ENCODE measurements around the gene CHAD. TPM values are rescaled to one million over a fixed set of nuclear protein-coding genes. Genes with fewer than 3 reads are reported as not detected.

CHAD gene
- total and polyA plus RNA-seq, 2 of the 13 experiments (the other 11 are each of a cell fraction or from before 2014, with no cell fraction given): 1.4 TPM; not detected in 1

DNA sequence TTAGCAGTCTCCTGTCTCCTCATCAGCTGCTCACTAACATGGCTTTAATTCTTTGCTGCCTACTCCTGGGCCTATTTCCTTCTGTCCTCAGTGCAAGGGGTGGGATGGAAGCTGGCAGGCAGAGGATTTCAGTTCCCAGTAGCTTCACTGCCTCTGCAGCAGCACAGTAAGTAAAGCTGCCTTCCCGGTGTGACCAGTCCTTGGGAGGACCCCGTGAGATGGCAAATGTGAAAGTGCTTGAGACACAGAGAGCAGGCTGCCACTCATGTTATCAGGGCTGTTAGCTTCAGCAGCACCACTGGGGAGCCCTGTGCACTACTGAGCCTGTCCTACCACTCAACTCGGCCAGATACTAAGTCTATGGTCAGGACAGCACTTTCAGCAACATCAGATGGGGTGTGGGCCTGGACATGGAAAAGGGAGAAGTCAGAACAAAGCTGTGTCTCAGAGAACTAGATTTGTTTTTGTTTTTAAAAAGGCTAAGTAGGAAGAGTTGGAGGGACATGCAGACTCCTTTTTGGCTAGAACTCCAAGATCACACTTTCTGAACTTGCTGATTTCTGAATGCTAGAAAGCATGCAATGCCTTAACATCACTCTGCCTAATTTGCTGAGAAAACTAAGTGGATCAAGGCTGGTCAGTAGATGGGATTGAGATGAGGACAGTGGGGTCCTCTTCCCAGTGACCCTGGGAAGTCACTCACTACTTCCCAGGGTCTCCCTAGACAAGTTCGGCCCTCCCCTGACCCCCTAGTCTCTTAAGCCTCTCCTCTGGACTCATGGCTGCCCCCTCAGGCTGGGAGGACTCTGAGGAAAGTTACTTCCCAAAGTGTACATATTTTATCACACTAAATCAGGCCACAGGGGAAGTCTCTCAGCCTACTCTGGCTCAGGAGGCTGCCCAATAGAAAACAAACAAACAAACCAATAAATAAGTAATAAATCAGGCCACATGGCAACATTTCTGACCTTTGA lies 41.6 kb downstream of the CHAD start (continued):
- TF ChIP-seq, protein P1, sequence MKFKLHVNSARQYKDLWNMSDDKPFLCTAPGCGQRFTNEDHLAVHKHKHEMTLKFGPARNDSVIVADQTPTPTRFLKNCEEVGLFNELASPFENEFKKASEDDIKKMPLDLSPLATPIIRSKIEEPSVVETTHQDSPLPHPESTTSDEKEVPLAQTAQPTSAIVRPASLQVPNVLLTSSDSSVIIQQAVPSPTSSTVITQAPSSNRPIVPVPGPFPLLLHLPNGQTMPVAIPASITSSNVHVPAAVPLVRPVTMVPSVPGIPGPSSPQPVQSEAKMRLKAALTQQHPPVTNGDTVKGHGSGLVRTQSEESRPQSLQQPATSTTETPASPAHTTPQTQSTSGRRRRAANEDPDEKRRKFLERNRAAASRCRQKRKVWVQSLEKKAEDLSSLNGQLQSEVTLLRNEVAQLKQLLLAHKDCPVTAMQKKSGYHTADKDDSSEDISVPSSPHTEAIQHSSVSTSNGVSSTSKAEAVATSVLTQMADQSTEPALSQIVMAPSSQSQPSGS (CRISPR knock-in tag; IDR thresholded peaks at IDR 0.05): no peak
- TF ChIP-seq EP300 (IDR thresholded peaks at IDR 0.05; ENCODE audit: low read depth in 2 of 2, low read length in 2 of 2) (no peak), EP300 (CRISPR knock-in tag; IDR thresholded peaks at IDR 0.05; ENCODE audit: borderline replicate concordance) (peak; percentile 37; the same call in 1 of the 2 replicates), ATRX (CRISPR knock-in tag; IDR thresholded peaks at IDR 0.05; ENCODE audit: borderline replicate concordance) (no peak), ZEB1 (IDR thresholded peaks at IDR 0.05; ENCODE audit: insufficient replicate concordance, low read depth) (peak; percentile 35), YEATS4 (CRISPR knock-in tag; IDR thresholded peaks at IDR 0.05; ENCODE audit: borderline replicate concordance) (no peak), ZNF468 (CRISPR knock-in tag; IDR thresholded peaks at IDR 0.05) (no peak), HDAC1 (CRISPR knock-in tag; IDR thresholded peaks at IDR 0.05) (peak; percentile 17; the same call in 1 of the 2 replicates), TBX3 (IDR thresholded peaks at IDR 0.05; ENCODE audit: borderline replicate concordance) (no peak), KDM1A (CRISPR knock-in tag; IDR thresholded peaks at IDR 0.05) (no peak), ZNF234 (CRISPR knock-in tag; conservative IDR thresholded peaks at IDR 0.05) (no peak), ZNF598 (CRISPR knock-in tag; IDR thresholded peaks at IDR 0.05; ENCODE audit: borderline replicate concordance) (peak; percentile 41; the same call in 1 of the 2 replicates), HOXA3 (CRISPR knock-in tag; IDR thresholded peaks at IDR 0.05) (peak; percentile 52; the same call in 1 of the 2 replicates), RXRA (CRISPR knock-in tag; IDR thresholded peaks at IDR 0.05) (no peak; the same call in 1 of the 2 replicates)
- TF ChIP-seq, protein P2, sequence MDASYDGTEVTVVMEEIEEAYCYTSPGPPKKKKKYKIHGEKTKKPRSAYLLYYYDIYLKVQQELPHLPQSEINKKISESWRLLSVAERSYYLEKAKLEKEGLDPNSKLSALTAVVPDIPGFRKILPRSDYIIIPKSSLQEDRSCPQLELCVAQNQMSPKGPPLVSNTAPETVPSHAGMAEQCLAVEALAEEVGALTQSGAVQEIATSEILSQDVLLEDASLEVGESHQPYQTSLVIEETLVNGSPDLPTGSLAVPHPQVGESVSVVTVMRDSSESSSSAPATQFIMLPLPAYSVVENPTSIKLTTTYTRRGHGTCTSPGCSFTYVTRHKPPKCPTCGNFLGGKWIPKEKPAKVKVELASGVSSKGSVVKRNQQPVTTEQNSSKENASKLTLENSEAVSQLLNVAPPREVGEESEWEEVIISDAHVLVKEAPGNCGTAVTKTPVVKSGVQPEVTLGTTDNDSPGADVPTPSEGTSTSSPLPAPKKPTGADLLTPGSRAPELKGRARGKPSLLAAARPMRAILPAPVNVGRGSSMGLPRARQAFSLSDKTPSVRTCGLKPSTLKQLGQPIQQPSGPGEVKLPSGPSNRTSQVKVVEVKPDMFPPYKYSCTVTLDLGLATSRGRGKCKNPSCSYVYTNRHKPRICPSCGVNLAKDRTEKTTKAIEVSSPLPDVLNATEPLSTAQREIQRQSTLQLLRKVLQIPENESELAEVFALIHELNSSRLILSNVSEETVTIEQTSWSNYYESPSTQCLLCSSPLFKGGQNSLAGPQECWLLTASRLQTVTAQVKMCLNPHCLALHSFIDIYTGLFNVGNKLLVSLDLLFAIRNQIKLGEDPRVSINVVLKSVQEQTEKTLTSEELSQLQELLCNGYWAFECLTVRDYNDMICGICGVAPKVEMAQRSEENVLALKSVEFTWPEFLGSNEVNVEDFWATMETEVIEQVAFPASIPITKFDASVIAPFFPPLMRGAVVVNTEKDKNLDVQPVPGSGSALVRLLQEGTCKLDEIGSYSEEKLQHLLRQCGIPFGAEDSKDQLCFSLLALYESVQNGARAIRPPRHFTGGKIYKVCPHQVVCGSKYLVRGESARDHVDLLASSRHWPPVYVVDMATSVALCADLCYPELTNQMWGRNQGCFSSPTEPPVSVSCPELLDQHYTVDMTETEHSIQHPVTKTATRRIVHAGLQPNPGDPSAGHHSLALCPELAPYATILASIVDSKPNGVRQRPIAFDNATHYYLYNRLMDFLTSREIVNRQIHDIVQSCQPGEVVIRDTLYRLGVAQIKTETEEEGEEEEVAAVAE (CRISPR knock-in tag; IDR thresholded peaks at IDR 0.05; ENCODE audit: borderline replicate concordance): no peak
- TF ChIP-seq, protein P3, sequence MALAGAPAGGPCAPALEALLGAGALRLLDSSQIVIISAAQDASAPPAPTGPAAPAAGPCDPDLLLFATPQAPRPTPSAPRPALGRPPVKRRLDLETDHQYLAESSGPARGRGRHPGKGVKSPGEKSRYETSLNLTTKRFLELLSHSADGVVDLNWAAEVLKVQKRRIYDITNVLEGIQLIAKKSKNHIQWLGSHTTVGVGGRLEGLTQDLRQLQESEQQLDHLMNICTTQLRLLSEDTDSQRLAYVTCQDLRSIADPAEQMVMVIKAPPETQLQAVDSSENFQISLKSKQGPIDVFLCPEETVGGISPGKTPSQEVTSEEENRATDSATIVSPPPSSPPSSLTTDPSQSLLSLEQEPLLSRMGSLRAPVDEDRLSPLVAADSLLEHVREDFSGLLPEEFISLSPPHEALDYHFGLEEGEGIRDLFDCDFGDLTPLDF (CRISPR knock-in tag; IDR thresholded peaks at IDR 0.05): no peak
- TF ChIP-seq, protein P4, sequence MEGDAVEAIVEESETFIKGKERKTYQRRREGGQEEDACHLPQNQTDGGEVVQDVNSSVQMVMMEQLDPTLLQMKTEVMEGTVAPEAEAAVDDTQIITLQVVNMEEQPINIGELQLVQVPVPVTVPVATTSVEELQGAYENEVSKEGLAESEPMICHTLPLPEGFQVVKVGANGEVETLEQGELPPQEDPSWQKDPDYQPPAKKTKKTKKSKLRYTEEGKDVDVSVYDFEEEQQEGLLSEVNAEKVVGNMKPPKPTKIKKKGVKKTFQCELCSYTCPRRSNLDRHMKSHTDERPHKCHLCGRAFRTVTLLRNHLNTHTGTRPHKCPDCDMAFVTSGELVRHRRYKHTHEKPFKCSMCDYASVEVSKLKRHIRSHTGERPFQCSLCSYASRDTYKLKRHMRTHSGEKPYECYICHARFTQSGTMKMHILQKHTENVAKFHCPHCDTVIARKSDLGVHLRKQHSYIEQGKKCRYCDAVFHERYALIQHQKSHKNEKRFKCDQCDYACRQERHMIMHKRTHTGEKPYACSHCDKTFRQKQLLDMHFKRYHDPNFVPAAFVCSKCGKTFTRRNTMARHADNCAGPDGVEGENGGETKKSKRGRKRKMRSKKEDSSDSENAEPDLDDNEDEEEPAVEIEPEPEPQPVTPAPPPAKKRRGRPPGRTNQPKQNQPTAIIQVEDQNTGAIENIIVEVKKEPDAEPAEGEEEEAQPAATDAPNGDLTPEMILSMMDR (CRISPR knock-in tag; IDR thresholded peaks at IDR 0.05): peak; percentile 84
- TF ChIP-seq, protein P5, sequence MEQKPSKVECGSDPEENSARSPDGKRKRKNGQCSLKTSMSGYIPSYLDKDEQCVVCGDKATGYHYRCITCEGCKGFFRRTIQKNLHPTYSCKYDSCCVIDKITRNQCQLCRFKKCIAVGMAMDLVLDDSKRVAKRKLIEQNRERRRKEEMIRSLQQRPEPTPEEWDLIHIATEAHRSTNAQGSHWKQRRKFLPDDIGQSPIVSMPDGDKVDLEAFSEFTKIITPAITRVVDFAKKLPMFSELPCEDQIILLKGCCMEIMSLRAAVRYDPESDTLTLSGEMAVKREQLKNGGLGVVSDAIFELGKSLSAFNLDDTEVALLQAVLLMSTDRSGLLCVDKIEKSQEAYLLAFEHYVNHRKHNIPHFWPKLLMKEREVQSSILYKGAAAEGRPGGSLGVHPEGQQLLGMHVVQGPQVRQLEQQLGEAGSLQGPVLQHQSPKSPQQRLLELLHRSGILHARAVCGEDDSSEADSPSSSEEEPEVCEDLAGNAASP (CRISPR knock-in tag; IDR thresholded peaks at IDR 0.05; ENCODE audit: borderline replicate concordance): no peak
